Measurements from ENCODE around the gene VPS16. TPM values are rescaled to one million over a fixed set of nuclear protein-coding genes. Genes with fewer than 3 reads are reported as not detected.

VPS16 gene
- total RNA-seq, 1 experiment from 2014 or later: 26.2 TPM

DNA sequence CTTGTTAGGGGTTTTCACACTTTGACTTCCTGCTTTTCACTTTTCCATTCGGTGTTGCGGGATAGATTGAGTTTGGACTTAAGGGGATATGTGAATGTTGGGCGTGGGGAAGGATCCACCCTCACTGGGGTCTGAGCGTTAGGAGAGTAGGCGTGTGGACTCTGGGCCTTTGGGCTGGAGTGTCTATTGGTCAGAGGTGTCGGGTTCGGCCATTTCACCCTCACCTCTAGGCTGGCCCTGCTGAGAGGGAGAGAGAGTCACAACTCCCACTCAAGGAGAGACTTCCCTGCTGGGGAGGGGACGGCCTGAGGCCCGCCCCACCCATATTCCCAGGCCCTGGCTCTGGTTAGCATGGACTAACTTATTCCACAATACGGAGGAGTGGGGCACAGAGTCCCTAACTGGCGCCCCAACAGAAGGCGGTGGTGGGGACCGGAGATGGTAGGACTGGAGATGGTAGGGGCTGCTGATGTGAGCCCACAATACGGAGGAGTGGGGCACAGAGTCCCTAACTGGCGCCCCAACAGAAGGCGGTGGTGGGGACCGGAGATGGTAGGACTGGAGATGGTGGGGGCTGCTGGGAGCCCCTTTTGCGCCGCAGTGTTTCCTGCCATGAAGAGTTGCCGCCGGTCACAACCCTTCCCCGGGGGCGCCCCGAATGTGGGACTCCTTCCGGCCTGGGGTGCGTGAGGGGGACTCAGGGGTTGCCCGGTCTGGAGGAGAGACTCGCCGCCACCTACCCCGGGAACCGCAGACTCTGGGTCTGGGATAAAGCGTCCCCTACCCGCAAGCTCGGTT lies 31.3 kb downstream of the VPS16 start:
- POLR2A ChIA-PET: interaction anchor here (0.6 to 1.4 kb wide), 2 partner anchors 174 to 261 kb away, joined by 3 read pairs; partner anchors contain the start of gene MRPS26
- no peak for DNase-seq (ENCODE audit: low spot score)

DNA sequence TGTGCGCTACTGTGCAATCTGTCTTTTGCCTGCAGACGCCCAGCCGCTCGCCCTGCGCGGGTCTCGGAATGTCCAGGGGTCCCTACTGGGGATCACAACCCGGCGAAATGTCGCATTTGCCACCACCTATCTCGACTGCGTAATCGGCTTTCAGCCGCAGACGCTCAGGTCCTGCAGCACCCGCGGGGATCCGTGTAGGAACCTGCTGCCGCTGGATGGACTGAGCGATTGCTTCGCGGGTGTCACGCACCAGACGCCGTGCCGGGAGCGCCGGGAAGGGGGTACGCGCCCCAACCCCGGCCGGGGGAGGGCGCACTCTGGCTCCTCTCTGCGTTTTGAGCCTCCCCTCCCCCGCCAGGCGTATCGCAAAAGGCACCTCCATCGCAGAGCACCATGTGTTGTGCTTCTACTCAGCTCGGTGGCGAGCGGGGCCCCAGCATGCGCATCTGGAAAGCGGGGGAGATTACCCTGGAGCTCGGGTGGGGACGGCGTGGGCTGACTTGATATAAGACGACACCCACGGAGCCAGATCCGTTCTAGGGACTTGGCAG lies 32.0 kb downstream of the VPS16 start:
- peak overlapping the region; percentile 85 for H3K4me3 Mint-ChIP-seq
- ChIA-PET POLR2A (interaction anchor here (0.6 to 1.4 kb wide), 2 partner anchors 173 to 261 kb away, joined by 3 read pairs; partner anchors contain the start of gene MRPS26), CTCF (interaction anchor here (0.7 to 2.6 kb wide), 9 partner anchors 21 to 184 kb away, joined by 3 to 9 read pairs (median 3); no protein-coding TSS in a partner anchor)
- no peaks in the 10 kb centered on the region for H3K9me3 Mint-ChIP-seq
- DNase-seq (ENCODE audit: low spot score) (peak; percentile 77), ATAC-seq (peak; percentile 38)
- H3K4me1 Mint-ChIP-seq: peaks cover 30% of the 10 kb centered on the region
- peak overlapping the region; percentile 70 for H3K27ac Mint-ChIP-seq
- peaks cover 21% of the 10 kb centered on the region for H3K27me3 Mint-ChIP-seq (ENCODE audit: low read depth)
- peaks cover 5% of the 10 kb centered on the region for H3K36me3 Mint-ChIP-seq
- TF ChIP-seq STAT6 (CRISPR knock-in tag; conservative IDR thresholded peaks at IDR 0.05; ENCODE audit: low read depth) (0 out of 2 replicates have a peak, but pooled peaks have one; percentile 72), FOXP1 (CRISPR knock-in tag; IDR thresholded peaks at IDR 0.05; ENCODE audit: borderline replicate concordance) (no peak), SMAD4 (CRISPR knock-in tag; IDR thresholded peaks at IDR 0.05) (no peak), AR (CRISPR knock-in tag; IDR thresholded peaks at IDR 0.05) (no peak), KAT7 (CRISPR knock-in tag; IDR thresholded peaks at IDR 0.05; ENCODE audit: borderline replicate concordance) (0 out of 2 replicates have a peak, but pooled peaks have one; percentile 30), ETV6 (CRISPR knock-in tag; IDR thresholded peaks at IDR 0.05) (0 out of 2 replicates have a peak, but pooled peaks have one; percentile 16), PRRX2 (CRISPR knock-in tag; IDR thresholded peaks at IDR 0.05) (no peak), JAZF1 (CRISPR knock-in tag; IDR thresholded peaks at IDR 0.05) (no peak), CBFB (CRISPR knock-in tag; IDR thresholded peaks at IDR 0.05; ENCODE audit: low read depth) (peak; percentile 79), TCF7 (CRISPR knock-in tag; IDR thresholded peaks at IDR 0.05; ENCODE audit: low read depth) (no peak), GABPB1 (CRISPR knock-in tag; IDR thresholded peaks at IDR 0.05) (peak; percentile 56; the same call in 1 of the 2 replicates), USF2 (CRISPR knock-in tag; IDR thresholded peaks at IDR 0.05) (peak; percentile 10; the same call in 1 of the 2 replicates), ZBTB21 (CRISPR knock-in tag; IDR thresholded peaks at IDR 0.05; ENCODE audit: borderline replicate concordance) (peak; percentile 78; the same call in 1 of the 2 replicates), ZNF138 (CRISPR knock-in tag; conservative IDR thresholded peaks at IDR 0.05) (0 out of 2 replicates have a peak, but pooled peaks have one; percentile 47)
- TF ChIP-seq, protein P1, sequence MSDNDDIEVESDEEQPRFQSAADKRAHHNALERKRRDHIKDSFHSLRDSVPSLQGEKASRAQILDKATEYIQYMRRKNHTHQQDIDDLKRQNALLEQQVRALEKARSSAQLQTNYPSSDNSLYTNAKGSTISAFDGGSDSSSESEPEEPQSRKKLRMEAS (CRISPR knock-in tag; IDR thresholded peaks at IDR 0.05): peak; percentile 88

More for the DNA sequence above, 31.3 kb downstream of the VPS16 start:
- TF ChIP-seq ETV6 (CRISPR knock-in tag; IDR thresholded peaks at IDR 0.05): no peak
- TF ChIP-seq ZNF532 (CRISPR knock-in tag; IDR thresholded peaks at IDR 0.05; ENCODE audit: borderline replicate concordance): no peak
- H3K4me1 Mint-ChIP-seq: peaks cover 30% of the 10 kb centered on the region
- ATAC-seq: peak; percentile 10
- H3K36me3 Mint-ChIP-seq: peaks cover 3% of the 10 kb centered on the region
- peaks cover 21% of the 10 kb centered on the region for H3K27me3 Mint-ChIP-seq (ENCODE audit: low read depth)
- CTCF ChIA-PET: interaction anchor here (1.0 to 2.6 kb wide), 5 partner anchors 20 to 129 kb away, joined by 3 to 9 read pairs (median 3); no protein-coding TSS in a partner anchor
- peak overlapping the region; percentile 85 for H3K4me3 Mint-ChIP-seq
- no peaks in the 10 kb centered on the region for H3K9me3 Mint-ChIP-seq
- no peak overlapping the region for H3K27ac Mint-ChIP-seq
